Ovary (tissue), 3 donors: ENCODE measurements around the gene RELL1.

Experiments
- EP300 ChIP-seq: sonication (generic); formaldehyde crosslinking; IDR thresholded peaks from one replicate; pipeline ENCODE4 v1.6.1; 2017; ENCODE audit warnings: antibody characterized with exemption
- POLR2A ChIP-seq: fragments of 450-650 bp; IDR thresholded peaks from one replicate; pipeline ENCODE4 v1.6.1; 2017; ENCODE audit warnings: antibody characterized with exemption, mild to moderate bottlenecking, moderate library complexity
- TF ChIP-seq, protein P1 (sequence below), 3 donors: fragments of 450-650 bp in 2 of 3; fragments of 200-600 bp in 1 of 3; IDR thresholded peaks; one replicate each; pipeline versions ENCODE4 v1.5.1 to v1.8.0; 2016 to 2022; ENCODE audit warnings: antibody characterized with exemption in 3 of 3, mild to moderate bottlenecking in 1 of 3
- donor health status: DM: no; HTN: no; CAD: no.

DNA sequence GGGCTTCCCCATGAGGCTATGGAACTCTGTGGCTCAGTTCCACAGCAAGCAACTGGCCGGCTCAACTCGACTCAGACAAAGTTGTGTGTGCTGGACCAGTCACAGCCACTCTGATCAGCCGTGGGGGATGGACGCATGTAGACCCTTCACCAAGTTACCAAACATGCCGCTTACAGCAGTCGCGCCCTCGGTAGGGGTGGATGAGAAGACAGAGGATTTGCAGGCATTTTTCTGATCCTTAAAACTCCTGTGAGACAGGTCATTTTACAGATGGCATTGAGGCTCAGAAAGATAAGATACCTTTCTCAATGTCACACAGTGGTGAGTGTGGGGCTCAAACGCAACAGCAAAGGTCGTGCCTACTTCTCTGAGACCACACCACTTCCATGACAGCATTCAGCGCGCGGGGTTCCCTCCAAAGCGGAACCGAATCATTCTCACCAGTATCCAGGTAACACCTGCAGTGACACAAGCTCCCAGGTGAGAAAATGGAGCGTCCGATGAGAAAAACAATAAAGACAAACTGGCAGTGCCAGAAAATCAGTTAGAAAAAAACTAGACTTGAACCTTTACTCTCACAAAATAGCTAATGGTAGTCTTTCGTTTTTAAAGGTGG, 83.6 kb downstream of the RELL1 start:
- TF ChIP-seq, protein P1, sequence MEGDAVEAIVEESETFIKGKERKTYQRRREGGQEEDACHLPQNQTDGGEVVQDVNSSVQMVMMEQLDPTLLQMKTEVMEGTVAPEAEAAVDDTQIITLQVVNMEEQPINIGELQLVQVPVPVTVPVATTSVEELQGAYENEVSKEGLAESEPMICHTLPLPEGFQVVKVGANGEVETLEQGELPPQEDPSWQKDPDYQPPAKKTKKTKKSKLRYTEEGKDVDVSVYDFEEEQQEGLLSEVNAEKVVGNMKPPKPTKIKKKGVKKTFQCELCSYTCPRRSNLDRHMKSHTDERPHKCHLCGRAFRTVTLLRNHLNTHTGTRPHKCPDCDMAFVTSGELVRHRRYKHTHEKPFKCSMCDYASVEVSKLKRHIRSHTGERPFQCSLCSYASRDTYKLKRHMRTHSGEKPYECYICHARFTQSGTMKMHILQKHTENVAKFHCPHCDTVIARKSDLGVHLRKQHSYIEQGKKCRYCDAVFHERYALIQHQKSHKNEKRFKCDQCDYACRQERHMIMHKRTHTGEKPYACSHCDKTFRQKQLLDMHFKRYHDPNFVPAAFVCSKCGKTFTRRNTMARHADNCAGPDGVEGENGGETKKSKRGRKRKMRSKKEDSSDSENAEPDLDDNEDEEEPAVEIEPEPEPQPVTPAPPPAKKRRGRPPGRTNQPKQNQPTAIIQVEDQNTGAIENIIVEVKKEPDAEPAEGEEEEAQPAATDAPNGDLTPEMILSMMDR (IDR thresholded peaks at IDR 0.05), result no peak
- TF ChIP-seq POLR2A (no peak), EP300 (no peak)
